Endothelial cell of umbilical vein (primary cell): ENCODE data around the gene LAMB1. TPM values are rescaled to one million over a fixed set of nuclear protein-coding genes. Genes with fewer than 3 reads are reported as not detected.

Experiments
- BruUV-seq: library from RNA; stranded (reverse); fragments of 400-500 nt; replicated peaks from 2 replicates; lab custom pipeline; 2021; lab: Mats Ljungman, UMichigan
- CTCF ChIA-PET: fragments of 300-600, 350-600 bp; sonication (Branson Sonifier 250); formaldehyde crosslinking; loops from one replicate; lab custom pipeline; 2021; ENCODE audit warnings: antibody characterized with exemption, inconsistent platforms; lab: Charles Lee
- POLR2A ChIA-PET: fragments of 300-600, 350-600 bp; sonication (Branson Sonifier 250); formaldehyde crosslinking; loops from one replicate; lab custom pipeline; 2021; ENCODE audit warnings: antibody characterized with exemption, inconsistent platforms; lab: Charles Lee
- DNase-seq: peaks from one replicate; pipeline ENCODE4 v3.0.0-alpha.2; 2011; ENCODE audit warnings: low read depth, low spot score
- FAIRE-seq: peaks from 2 replicates; lab custom pipeline; 2011; peaks lifted over from hg19 to GRCh38; lab: Jason Lieb, UNC
- H2AFZ ChIP-seq: 2 replicates; pipeline ENCODE4 v1.6.0; 2012; ENCODE audit warnings: low read depth, low read length, control low read depth, inconsistent platforms
- H3K27ac ChIP-seq: 2 replicates; pipeline ENCODE4 v1.5.1; 2011; ENCODE audit warnings: low read depth, mild to moderate bottlenecking, control low read depth, low read length, moderate library complexity; ENCODE audit not compliant: insufficient read depth
- H3K27me3 ChIP-seq, 2 experiments: 2 replicates each; pipeline versions ENCODE4 v1.6.0 to v1.6.1; 2011; ENCODE audit warnings: low read length in 2 of 2, mixed read lengths in 1 of 2; ENCODE audit not compliant: control insufficient read depth in 2 of 2, insufficient read depth in 2 of 2
- H3K36me3 ChIP-seq, 2 experiments: 2 replicates in 1 of 2; 3 replicates in 1 of 2; pipeline ENCODE4 v1.5.1; 2011; ENCODE audit warnings: low read length in 2 of 2, mild to moderate bottlenecking in 1 of 2, moderate library complexity in 1 of 2; ENCODE audit not compliant: control insufficient read depth in 2 of 2, insufficient read depth in 2 of 2; ENCODE audit errors: extremely low read depth in 1 of 2
- H3K4me1 ChIP-seq: 3 replicates; pipeline ENCODE4 v1.5.1; 2011; ENCODE audit warnings: mild to moderate bottlenecking, low read length; ENCODE audit not compliant: control insufficient read depth, insufficient read depth; ENCODE audit errors: extremely low read depth
- H3K4me2 ChIP-seq: 2 replicates; pipeline ENCODE4 v1.6.1; 2011; ENCODE audit warnings: low read length, control low read depth, mixed read lengths; ENCODE audit not compliant: insufficient read depth
- H3K4me3 ChIP-seq, 3 experiments: fragments of 200-600 bp in 1 of 3; sonication (generic), shearing (Covaris generic) in 1 of 3; replicated peaks in 1 of 3; 2 replicates each; pipeline ENCODE4 v1.5.1; 2011 to 2016; ENCODE audit warnings: control low read depth in 3 of 3, low read length in 3 of 3, mild to moderate bottlenecking in 2 of 3, inconsistent platforms in 1 of 3, low read depth in 1 of 3, moderate library complexity in 1 of 3; ENCODE audit not compliant: insufficient read depth in 1 of 3
- H3K79me2 ChIP-seq: 2 replicates; pipeline ENCODE4 v1.6.0; 2012; ENCODE audit warnings: low read length, inconsistent platforms; ENCODE audit not compliant: control insufficient read depth, insufficient read depth
- H3K9ac ChIP-seq: replicated peaks from 2 replicates; pipeline ENCODE3; 2011; ENCODE audit warnings: low read length, control low read depth; ENCODE audit not compliant: insufficient read depth; ENCODE audit errors: extremely low read depth
- H3K9me1 ChIP-seq: replicated peaks from 3 replicates; pipeline ENCODE4 v1.6.0; 2011; ENCODE audit warnings: mild to moderate bottlenecking, low read length; ENCODE audit not compliant: control insufficient read depth, insufficient read depth; ENCODE audit errors: extremely low read depth
- H3K9me3 ChIP-seq: replicated peaks from 2 replicates; pipeline ENCODE4 v1.5.1; 2012; ENCODE audit warnings: low read length, inconsistent platforms; ENCODE audit not compliant: control insufficient read depth, insufficient read depth
- H4K20me1 ChIP-seq: replicated peaks from 2 replicates; pipeline ENCODE3; 2011; ENCODE audit warnings: mild to moderate bottlenecking, low read length; ENCODE audit not compliant: control insufficient read depth, insufficient read depth; ENCODE audit errors: extremely low read depth
- CTCF ChIP-seq, 2 donors: IDR thresholded peaks; 1 replicate in 1 of 2; 2 replicates in 1 of 2; pipeline ENCODE4 v1.5.1; 2011; ENCODE audit warnings: low read length in 2 of 2, mild to moderate bottlenecking in 2 of 2, moderate library complexity in 2 of 2, control low read depth in 1 of 2, inconsistent platforms in 1 of 2, low read depth in 1 of 2; ENCODE audit not compliant: insufficient read depth in 1 of 2; ENCODE audit errors: extremely low read depth in 1 of 2
- GATA2 ChIP-seq: IDR thresholded peaks from 2 replicates; pipeline ENCODE4 v1.7.0; 2011; ENCODE audit warnings: low read depth, mild to moderate bottlenecking, moderate library complexity, mixed read lengths, low read length; ENCODE audit not compliant: insufficient read length, insufficient read depth
- MAX ChIP-seq: IDR thresholded peaks from 2 replicates; pipeline ENCODE4 v1.6.1; 2011; ENCODE audit not compliant: insufficient read depth, insufficient read length
- POLR2A ChIP-seq: IDR thresholded peaks from 2 replicates; pipeline ENCODE4 v1.6.1; 2012; ENCODE audit warnings: low read depth, mild to moderate bottlenecking, control low read depth, low read length
- POLR2AphosphoS5 ChIP-seq: IDR thresholded peaks from 2 replicates; pipeline ENCODE4 v1.6.1; 2012; ENCODE audit warnings: low read depth, mild to moderate bottlenecking, control low read depth, low read length, moderate library complexity; ENCODE audit not compliant: insufficient read depth
- dilution Hi-C: fragments of 300-500 bp; cut with MboI; formaldehyde crosslinking; loops from one replicate; pipeline ENCODE4 v1.15.0; 2019; ENCODE audit warnings: low sequenced_read_pairs; ENCODE audit not compliant: extremely low pct_ligation_motif_present
- intact Hi-C: fragments of 100-400 bp; cut with micrococcal nuclease; formaldehyde crosslinking; loops from one replicate; pipeline ENCODE4 v1.10.0; 2022
- polyA plus RNA-seq, 4 experiments: library from polyadenylated mRNA; depleted of rRNA in 3 of 4; stranded (reverse) in 3 of 4; unstranded in 1 of 4; fragments of >200 nt; gene quantifications; 2 replicates each; pipeline versions ENCODE4 v1.2.1 to v1.2.3, GENCODE V29; 2011 to 2012; ENCODE audit warnings: missing spikeins in 1 of 4
- total RNA-seq: library from RNA; stranded (reverse); gene quantifications from 2 replicates; pipeline ENCODE4 v1.2.3, GENCODE V29; 2021

The LAMB1 gene
- total and polyA plus RNA-seq, 2 donors (not counting 3 experiments of a cell fraction or from before 2014, with no cell fraction given): 588 to 703 TPM

- Histone ChIP-seq H3K4me1 (no peaks in the 10 kb centered on the region), H3K27ac (no peak overlapping the region), H3K4me2 (no peak overlapping the region), H3K79me2 (no peaks in the 10 kb centered on the region), H2AFZ (no peak overlapping the region), H3K4me3 (no peak overlapping the region), H3K9me3 (no peaks in the 10 kb centered on the region), H3K9ac (no peak overlapping the region), H4K20me1 (no peaks in the 10 kb centered on the region), H3K9me1 (no peaks in the 10 kb centered on the region), H3K36me3 (peaks cover 20 to 54% of the 10 kb centered on the region in 2 experiments), H3K27me3 (no peaks in the 10 kb centered on the region)
- FAIRE-seq (no peak), DNase-seq (peak; percentile 87)
- dilution Hi-C loops (no loop called here), intact Hi-C loops (no loop called here)
- ChIA-PET POLR2A (no interaction called here), CTCF (no interaction called here)
- BruUV-seq: no TSS peak
- no peak for TF ChIP-seq MAX
- TF ChIP-seq POLR2AphosphoS5: peak; percentile 59
- no peak for TF ChIP-seq CTCF (IDR thresholded peaks at IDR 0.05; ENCODE audit: extremely low read depth in 1 of 2, insufficient read depth in 1 of 2, low read depth in 1 of 2, low read length in 2 of 2)
- TF ChIP-seq GATA2: no peak
- peak; percentile 40 for TF ChIP-seq POLR2A
Observed at GRCh38 chr7:107920048-107920772, 82.8 kb downstream of the LAMB1 start.
